Measurements from ENCODE around the gene PLPPR2.
A peak's percentile ranks its signal among the peaks of the same experiment; 100 is the strongest.
"Not testable (repeated sequence)": the region's sequence is repeated elsewhere in the genome, so short reads cannot be mapped to it uniquely, and the experiment has no call there.

Gene PLPPR2

GRCh38 chr19:11355160-11356073 lies at the start of gene PLPPR2:
Gene PLPPR2 (plus strand): TSS chr19:11355432. CDS start chr19:11357674, 2,242 bp downstream.
- no peak for TF ChIP-seq JUND (IDR thresholded peaks at IDR 0.05; ENCODE audit: low read depth)
- DNase-seq (ENCODE audit: low read depth in 1 of 2, low spot score in 1 of 2), result peak; percentile 86 to 93
- in situ Hi-C loops (cut with HindIII; ENCODE audit: low pct_unique_long_range_greater_than_20kb, low sequenced_read_pairs), result no loop called here

- TF ChIP-seq JUND (IDR thresholded peaks at IDR 0.05; ENCODE audit: low read depth), result no peak
- DNase-seq (ENCODE audit: low read depth in 1 of 2, low spot score in 1 of 2), result no peak
- in situ Hi-C loops (cut with HindIII; ENCODE audit: low pct_unique_long_range_greater_than_20kb, low sequenced_read_pairs), result no loop called here
Measured at GRCh38 chr19:11306337-11306736, 48.9 kb upstream of the PLPPR2 start.

- DNase-seq (ENCODE audit: low read depth in 1 of 2, low spot score in 1 of 2); in situ Hi-C loops (cut with HindIII; ENCODE audit: low pct_unique_long_range_greater_than_20kb, low sequenced_read_pairs): not testable (repeated sequence)
Measured at GRCh38 chr19:11320278-11320995, 34.8 kb upstream of the PLPPR2 start.

GRCh38 chr19:11321191-11322126 lies 33.8 kb upstream of the PLPPR2 start:
- peak in 1 of 2 experiments; percentile 41 for DNase-seq (ENCODE audit: low read depth in 1 of 2, low spot score in 1 of 2)
- no peak for TF ChIP-seq JUND (IDR thresholded peaks at IDR 0.05; ENCODE audit: low read depth)
- in situ Hi-C loops (cut with HindIII; ENCODE audit: low pct_unique_long_range_greater_than_20kb, low sequenced_read_pairs), result no loop called here

GRCh38 chr19:11322269-11323024 lies 32.8 kb upstream of the PLPPR2 start:
- TF ChIP-seq JUND (IDR thresholded peaks at IDR 0.05; ENCODE audit: low read depth), result no peak
- in situ Hi-C loops (cut with HindIII; ENCODE audit: low pct_unique_long_range_greater_than_20kb, low sequenced_read_pairs), result no loop called here
- DNase-seq (ENCODE audit: low read depth in 1 of 2, low spot score in 1 of 2), result peak in 1 of 2 experiments; percentile 53

- in situ Hi-C loops (cut with HindIII; ENCODE audit: low pct_unique_long_range_greater_than_20kb, low sequenced_read_pairs), result no loop called here
- TF ChIP-seq JUND (IDR thresholded peaks at IDR 0.05; ENCODE audit: low read depth), result no peak
- DNase-seq (ENCODE audit: low read depth in 1 of 2, low spot score in 1 of 2), result peak in 1 of 2 experiments; percentile 69
Measured at GRCh38 chr19:11323601-11324078, 31.6 kb upstream of the PLPPR2 start.

GRCh38 chr19:11324079-11324661 lies 31.1 kb upstream of the PLPPR2 start:
- no peak for TF ChIP-seq JUND (IDR thresholded peaks at IDR 0.05; ENCODE audit: low read depth)
- in situ Hi-C loops (cut with HindIII; ENCODE audit: low pct_unique_long_range_greater_than_20kb, low sequenced_read_pairs), result no loop called here
- peak; percentile 17 to 94 for DNase-seq (ENCODE audit: low read depth in 1 of 2, low spot score in 1 of 2)

GRCh38 chr19:11324748-11325389 lies 30.4 kb upstream of the PLPPR2 start:
- no peak for DNase-seq (ENCODE audit: low read depth in 1 of 2, low spot score in 1 of 2)
- no peak for TF ChIP-seq JUND (IDR thresholded peaks at IDR 0.05; ENCODE audit: low read depth)
- in situ Hi-C loops (cut with HindIII; ENCODE audit: low pct_unique_long_range_greater_than_20kb, low sequenced_read_pairs), result no loop called here

GRCh38 chr19:11325544-11325943 lies 29.7 kb upstream of the PLPPR2 start:
- no peak for DNase-seq (ENCODE audit: low read depth in 1 of 2, low spot score in 1 of 2)
- in situ Hi-C loops (cut with HindIII; ENCODE audit: low pct_unique_long_range_greater_than_20kb, low sequenced_read_pairs), result no loop called here
- no peak for TF ChIP-seq JUND (IDR thresholded peaks at IDR 0.05; ENCODE audit: low read depth)

- DNase-seq (ENCODE audit: low read depth in 1 of 2, low spot score in 1 of 2), result no peak
- in situ Hi-C loops (cut with HindIII; ENCODE audit: low pct_unique_long_range_greater_than_20kb, low sequenced_read_pairs), result no loop called here
- no peak for TF ChIP-seq JUND (IDR thresholded peaks at IDR 0.05; ENCODE audit: low read depth)
Measured at GRCh38 chr19:11330127-11330526, 25.1 kb upstream of the PLPPR2 start.

- TF ChIP-seq JUND (IDR thresholded peaks at IDR 0.05; ENCODE audit: low read depth), result no peak
- in situ Hi-C loops (cut with HindIII; ENCODE audit: low pct_unique_long_range_greater_than_20kb, low sequenced_read_pairs), result no loop called here
- DNase-seq (ENCODE audit: low read depth in 1 of 2, low spot score in 1 of 2), result no peak
Measured at GRCh38 chr19:11331502-11331901, 23.7 kb upstream of the PLPPR2 start.
